Muscle of back (tissue), 11 donors: ENCODE measurements around the gene ANKRD63. TPM values are rescaled to one million over a fixed set of nuclear protein-coding genes. Genes with fewer than 3 reads are reported as not detected.

Source experiments
- DNase-seq, 3 donors: peaks; one replicate each; pipeline versions ENCODE4 v3.0.0 to v3.0.0-alpha.2; 2013
- polyA plus RNA-seq, 10 donors: library from polyadenylated mRNA; unstranded; fragments of 120-200 nt; gene quantifications; one replicate each; pipeline ENCODE4 v1.2.1, GENCODE V29; 2013; ENCODE audit not compliant: insufficient read length in 10 of 10

The ANKRD63 gene
- polyA plus RNA-seq, 10 donors: 0.21 to 0.46 (median 0.34) TPM; not detected in 7

DNA sequence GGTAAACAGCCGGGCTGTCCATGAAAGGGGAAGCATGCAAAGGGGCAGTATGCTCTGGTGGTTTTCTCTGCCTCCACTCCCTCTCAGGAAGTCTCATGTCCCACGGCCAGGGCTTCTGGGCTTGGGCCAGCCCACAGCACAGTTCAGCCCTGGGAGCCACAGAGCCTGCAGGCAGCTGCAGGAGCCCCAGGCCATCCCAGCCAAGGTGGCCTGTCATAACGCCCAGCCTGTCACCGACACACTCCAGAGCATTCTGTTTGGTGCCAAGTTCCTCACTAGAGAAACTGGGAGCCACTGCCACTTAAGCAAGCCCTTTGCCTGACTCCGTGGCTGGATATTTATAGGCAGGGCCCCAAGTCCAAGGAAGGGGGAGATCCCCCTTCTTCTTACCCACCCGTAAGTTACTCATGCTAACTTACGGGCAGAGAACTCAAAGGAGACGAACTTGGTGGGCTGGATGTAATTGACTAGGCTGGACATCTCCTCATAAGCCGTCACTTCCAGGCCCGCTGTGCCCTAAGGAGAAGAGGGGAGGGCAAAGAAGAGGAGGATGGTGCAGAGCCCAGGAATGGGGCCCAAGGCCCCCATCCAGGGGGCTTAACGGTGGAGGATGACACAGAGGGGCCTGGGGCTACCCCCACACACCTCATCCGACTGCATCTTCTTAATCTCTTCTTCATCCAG lies 13.2 kb upstream of the ANKRD63 start:
- DNase-seq: peak in 1 of 3 donors; percentile 39

DNA sequence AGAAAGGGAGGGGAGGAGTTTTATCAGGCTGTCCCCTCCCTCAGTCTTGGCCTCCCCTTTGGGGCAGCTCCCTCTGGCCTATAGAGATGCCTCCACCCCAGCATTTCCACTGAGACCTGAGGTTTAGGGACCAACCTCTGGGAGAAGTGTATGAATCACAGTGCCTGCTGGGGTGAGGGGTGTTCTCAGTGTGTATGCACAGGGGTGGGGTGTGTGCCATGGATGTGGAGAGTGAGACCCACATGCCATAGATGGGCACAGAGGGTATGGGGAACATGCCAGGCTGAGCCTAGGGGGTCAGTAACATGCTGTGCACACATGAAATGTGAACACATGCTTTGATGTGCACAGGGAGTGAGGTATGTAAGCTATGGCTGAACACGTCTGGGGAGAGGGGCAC lies 12.4 kb upstream of the ANKRD63 start:
- no peak for DNase-seq

DNA sequence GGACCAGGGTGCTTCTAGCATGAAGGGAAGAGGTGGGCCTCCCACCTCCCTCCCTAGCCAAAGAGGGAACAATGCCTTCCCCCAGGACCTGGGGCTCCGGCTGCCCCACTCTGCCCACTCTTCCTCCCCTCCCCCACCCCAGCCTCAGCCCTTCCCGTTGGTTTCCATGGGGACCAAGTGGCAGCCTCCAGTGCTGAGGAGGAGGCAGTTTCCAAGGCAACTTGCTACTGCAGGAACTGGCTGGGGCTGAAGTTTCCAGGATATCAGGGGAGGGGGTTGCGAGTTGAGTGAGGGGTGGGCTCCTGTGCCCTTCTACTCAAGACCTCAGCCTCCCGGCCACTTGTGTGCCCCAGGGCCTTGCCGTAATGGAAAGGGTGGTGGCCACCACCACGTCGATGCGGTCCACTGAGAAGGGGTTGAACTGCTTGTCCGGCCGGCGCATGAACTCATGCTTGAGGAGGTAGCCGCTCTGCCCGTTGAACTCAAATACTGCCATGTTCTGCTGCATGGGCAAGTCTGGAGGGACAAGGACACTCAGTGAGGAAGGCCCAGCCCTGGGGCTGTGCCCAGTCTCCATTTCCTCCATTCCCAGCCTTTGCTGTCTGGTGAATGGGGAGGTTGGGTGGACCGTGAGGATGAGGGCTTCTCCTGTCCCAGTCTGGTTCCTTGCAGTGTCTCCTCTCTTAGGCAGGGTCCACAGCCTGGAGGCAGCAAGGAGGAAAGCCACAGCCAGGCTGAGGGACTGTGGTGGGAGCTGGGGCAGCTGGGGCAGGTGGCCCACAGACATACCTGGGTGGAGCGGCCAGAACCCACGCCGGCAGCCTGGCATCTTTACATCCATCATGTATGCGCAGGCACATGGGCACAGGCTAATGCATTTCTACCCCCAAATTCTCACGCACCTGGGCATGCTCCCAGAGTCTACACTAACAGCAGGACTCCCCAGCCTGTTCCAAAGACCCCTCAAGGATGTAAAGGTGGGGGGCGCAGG lies 11.3 kb upstream of the ANKRD63 start:
- DNase-seq: no peak

DNA sequence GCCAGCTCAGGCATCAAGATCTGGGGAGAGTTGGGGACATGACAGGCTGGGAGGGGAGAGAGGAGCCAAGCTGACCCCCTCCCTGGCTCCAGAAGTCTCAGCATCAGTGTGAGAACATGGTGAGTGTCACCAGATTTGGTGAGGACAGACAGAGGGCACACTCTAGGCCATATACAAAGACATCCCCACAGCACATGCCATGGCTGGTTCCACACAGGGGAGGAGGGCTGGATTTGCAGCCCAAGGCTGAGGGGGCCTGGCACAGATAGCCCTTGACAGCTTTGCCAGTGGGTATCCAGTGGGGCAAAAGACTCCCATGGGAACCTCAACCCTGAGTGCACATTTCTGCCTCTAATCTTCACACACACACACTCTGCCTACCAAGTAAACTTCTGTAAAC lies 10.1 kb upstream of the ANKRD63 start:
- DNase-seq: no peak

DNA sequence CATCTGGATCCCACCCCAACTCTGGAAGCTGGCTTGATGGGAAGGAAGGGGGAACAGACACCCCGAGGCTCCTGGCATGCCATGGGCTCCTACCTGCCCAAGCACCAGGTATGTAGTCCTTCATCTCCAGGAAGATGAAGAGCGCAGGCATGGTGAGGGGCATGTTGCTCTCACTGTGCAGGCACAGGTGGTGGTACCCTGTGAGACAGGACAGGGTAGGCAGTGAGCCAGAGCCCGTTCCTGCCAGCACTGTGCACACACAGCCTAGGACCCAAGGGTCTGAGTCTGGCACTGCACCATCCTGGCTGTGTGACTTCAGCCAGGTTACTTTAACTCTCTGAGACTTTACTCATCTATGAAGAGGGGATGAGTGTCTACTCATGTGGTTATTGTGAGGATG lies 9.4 kb upstream of the ANKRD63 start:
- DNase-seq: no peak

DNA sequence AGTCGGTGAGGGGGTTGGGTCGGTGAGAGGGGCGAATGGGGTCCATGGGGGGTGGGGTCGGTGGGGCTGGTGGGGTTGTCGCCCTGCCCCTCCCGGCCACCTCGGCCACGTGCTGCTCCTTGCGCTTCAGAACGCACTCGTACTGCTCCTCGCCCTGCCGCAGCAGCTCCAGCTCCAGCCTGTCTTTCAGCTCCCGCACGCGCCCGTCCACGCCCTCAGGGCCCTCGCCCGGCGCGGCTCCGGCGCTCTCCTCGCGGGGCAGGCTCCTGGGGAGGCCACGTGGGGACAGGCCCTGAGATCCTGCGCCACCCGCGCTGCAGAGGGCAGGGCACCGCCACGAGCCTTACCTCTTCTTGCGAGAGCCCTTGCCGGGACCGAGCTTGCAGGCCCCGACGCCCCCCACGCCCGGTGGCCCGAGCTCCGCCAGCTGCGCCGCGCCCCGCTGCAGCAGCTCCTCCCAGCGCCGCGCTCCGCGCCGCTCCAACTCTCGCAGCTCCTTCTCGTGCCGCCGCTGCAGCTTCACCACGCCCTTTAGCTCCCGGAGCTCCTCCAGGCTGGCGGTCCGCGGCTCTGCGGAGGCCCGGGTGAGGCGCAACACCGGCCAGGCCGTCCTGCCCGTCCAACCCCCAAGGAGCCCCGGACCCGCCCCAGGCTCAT lies 8.2 kb upstream of the ANKRD63 start:
- peak; percentile 37 to 83 (median 57) for DNase-seq

DNA sequence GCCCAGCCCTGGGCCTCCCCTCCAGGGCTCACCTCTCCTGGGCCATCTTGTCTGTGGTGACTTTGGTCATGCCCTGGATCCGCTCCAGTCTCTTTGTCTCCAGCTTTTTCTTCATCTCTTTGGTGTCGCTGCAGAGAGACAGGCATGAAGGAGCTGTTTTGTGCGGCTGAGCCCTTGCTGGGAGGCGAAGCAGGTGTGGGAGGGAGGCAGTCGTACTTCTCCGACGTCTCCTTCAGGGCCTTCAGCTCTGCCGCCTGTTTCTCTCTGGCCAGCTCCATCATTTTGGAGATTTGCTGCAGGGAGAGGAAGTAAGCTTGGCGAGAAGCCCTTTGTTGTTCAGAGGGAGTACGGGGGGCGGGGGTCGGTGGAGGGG lies 7.7 kb upstream of the ANKRD63 start:
- peak in 1 of 3 donors; percentile 38 for DNase-seq

DNA sequence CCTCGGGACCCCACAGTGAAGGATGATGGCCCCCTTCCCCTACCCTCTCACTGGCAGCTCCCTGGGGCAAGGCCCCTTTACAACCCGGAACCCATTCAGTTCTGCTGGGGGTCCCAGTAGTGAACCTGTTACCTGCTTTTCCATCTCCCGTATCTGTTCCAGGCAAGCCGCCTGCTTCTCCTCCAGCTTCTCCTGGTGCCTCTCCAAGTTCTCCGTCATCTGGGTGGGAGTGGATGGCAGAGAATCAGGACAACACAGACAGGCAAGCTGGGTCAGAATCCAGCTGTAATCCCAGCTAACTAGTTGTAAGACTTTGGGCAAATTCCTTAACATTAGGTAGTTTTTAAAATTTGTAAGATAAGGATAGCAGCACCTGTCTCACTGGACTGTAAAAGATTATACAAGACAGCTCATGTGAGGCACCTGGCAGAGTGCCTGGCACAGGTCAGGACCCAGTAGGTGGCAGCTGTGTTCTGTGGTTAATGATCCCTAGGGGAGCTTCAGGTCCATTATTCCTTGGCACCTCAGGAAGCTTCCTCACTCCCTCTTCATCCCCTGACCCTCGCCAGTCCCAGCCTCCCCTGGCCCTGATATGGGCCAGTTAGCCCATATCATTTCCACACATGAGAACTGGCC lies 6.4 kb upstream of the ANKRD63 start:
- DNase-seq: no peak

DNA sequence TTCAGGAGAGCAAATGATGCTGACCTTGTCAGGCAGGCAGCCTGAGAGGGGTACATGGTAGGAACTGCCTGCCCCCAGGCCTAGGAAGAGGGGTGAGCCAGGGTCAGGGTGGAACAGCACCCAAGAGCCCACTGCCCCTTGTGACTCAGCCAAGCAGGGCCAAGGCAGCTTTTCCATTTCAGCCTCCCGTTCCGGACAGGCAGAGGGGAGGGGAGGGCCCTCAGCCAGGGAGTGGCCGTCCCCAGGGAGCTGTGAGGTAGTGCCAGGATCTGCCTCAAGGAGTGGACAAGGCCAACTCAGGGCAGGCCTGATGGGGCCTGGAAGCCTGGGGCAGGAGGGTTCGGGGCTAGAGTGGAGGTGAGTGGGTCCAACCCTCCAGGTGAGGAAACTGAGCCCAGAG lies 5.1 kb upstream of the ANKRD63 start:
- no peak for DNase-seq

DNA sequence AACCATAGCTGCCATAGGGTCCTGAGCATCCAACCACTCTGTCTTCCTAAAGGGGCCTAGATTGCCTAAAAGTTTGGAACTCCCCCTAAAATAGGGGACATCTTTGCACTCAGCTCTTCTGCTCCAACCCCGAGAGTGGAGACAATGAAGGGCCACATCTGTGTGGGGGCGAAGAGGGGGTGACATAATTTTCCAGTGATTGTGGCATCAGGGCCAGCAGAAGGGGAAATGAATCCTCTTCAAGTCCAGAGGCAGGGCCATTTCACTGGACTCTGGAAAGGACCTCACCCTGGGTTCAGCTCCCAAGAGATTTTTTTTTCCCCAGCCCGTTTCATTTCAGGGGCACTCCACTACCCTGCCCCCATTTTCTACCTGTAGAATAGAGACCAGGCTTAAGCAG lies 4.6 kb upstream of the ANKRD63 start:
- no peak for DNase-seq

DNA sequence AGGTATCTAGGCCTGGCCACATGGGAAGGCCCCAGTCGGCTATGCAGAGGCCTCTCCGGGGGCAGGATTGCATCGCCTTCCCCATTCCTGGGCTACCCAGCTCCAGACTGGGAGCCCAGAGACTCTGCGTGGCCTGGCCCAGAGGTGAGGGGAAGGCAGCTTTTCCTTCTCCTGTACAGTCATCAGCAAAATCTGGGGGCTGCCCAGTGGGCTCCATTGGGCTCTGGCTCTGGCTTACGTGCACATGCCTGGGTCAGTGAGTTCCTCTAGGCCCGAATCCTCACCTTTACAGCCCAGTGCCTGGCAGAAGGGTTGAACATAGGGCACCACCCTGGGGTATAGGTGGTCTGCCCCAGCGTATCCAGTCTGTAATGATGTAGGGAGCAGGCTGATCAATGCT lies 3.9 kb upstream of the ANKRD63 start:
- no peak for DNase-seq

DNA sequence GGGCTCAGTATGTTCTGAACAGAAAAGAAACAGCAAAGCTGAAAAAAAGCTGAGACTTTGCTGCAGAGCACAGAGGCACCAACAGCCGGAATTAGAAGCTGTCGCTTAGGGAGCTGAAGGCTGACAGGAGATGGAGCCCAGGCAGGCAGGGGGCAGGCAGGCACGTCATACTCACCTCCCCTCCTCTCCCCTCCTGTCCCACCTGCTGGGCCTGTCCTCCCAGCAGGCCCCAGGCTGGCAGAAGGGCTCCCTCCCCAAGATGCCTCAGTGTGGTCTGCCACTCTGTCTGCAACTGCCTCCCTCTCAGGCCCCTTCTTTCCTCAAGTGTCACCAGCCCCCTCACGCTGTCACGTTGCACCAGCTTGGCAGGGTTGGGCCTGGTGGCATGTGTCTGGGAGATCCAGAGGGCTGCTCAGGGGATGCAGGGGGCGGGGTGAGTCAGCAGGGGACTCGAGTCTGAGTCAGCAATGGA lies 3.2 kb upstream of the ANKRD63 start:
- no peak for DNase-seq

DNA sequence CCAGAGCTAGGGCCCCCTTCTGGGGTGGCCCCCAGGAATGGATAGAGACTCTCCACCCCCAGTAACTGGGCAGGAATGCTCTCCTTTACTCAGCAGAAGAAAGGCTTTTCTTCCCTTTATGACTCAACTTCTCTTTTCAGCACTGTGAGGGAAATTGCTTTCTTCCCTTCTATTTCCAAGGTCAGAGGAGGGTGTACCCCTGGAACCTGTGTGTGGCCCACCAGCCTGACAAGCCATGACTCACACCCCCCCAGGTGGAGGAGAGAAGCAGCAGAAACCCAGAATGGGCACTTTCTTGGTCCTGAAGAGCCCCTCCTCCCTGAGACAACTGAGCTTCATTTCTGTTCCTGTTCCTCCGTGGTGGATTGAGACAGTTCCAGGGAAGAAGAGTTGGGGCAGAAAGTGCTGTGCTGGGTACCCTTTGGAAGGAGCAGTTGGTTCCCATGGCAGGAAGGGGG lies 2.7 kb upstream of the ANKRD63 start:
- DNase-seq: no peak

DNA sequence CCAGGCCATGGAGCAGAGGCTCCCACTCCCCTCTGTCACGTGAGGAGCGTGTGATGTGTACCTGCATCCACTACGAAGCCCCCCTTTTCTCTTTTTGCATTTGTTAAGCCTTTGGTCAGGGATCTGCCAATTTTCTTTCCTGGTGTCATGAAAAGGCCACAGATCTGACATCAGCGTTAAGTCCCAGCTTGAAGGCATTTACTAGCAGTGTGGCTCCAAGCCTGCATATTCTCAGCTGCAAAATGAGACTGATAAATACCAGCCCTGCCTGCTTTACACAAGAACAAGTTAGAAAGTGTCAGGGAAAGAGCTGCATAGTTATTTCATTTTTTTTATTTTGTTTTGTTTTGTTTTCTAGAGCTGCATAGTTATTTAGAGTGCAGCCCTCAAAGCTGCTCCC lies 2.3 kb upstream of the ANKRD63 start:
- DNase-seq: peak in 2 of 3 donors; percentile 24 to 55

DNA sequence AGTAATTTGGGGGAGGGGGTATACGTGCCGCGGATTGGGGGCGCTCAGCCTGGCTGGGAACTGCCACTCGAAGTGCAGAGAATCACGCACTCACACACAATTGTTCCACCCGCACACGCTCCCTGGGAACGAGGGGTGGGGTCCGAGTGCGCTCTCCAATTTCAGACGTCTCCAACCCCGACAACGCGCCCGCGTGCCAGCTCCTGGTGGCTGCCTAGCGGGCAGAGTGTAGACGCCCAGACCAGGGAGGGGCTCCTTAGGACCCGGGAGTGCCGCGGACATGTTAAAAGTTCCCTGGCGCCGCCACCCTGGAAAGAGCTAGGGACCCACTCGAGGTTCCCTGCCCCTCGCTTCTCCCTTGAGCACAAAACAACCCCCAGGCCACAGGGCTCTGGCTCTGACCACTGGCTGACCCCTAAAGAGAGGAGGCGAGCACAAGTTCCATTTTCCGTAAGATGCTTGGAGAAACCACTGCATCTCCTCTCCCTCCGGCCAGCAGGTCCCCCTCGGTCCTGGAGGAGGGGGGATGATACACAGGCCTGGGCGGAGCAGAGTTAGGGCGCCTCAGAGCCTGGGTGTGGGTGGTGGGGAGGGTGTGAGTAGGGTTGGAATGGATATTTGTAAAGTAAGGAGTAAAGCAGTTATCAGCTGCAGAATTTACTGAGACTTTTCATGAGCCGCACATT lies 894 bp upstream of the ANKRD63 start:
- peak in 1 of 3 donors; percentile 49 for DNase-seq

DNA sequence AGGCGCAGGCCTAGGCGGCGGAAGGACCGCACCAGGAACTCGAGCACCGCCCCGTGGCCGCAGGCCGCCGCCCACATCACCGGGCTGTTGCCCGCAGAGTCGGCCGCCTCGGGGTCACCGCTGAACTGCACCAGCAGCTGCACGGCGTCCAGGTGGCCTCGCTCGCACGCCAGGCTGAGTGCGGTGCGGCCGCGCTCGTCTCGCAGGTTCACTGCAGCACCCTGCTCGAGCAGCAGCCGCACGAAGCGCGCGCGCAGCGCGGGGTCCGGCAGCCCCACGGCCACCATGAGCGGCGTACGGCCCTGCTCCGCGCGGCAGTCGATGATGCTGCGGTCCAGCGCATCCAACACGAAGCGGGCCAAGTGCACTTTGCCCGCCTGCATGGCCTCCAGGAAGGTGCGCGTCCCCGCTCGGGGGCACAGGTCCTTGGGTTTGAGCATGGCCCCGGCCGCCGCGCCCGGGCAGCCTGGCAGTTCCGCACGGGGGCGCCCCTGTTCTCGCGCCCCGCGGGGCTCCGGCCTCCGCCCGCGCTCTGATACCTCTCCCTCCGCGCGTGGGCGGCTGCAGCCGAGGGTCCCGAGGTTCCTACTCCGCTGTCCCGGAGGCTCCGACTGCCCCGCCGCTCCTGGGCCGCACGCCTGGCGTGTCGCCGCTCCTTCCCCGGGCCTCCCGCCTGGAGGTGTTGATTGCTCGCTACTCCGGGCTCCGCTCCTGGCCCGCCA lies 556 bp downstream of the ANKRD63 start:
- DNase-seq: peak in 1 of 3 donors; percentile 71

DNA sequence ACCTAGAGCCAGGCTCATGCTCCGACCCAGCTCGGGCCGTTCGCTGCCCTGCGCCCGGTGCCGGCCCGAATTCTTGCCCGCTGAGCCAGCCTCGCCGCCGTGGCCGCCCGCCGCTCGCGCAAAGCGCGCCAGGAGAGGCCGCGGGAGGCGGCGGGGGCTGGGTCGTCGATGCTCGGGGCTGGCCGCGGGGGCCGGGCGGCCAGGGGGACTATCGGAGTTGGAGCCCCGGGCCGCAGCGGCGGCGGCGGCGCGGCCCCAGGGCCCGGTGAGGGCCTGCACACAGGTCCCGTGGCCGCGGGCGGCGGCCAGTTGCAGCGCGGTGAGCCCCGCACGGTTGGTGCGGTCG lies 1.1 kb downstream of the ANKRD63 start:
- DNase-seq: no peak

DNA sequence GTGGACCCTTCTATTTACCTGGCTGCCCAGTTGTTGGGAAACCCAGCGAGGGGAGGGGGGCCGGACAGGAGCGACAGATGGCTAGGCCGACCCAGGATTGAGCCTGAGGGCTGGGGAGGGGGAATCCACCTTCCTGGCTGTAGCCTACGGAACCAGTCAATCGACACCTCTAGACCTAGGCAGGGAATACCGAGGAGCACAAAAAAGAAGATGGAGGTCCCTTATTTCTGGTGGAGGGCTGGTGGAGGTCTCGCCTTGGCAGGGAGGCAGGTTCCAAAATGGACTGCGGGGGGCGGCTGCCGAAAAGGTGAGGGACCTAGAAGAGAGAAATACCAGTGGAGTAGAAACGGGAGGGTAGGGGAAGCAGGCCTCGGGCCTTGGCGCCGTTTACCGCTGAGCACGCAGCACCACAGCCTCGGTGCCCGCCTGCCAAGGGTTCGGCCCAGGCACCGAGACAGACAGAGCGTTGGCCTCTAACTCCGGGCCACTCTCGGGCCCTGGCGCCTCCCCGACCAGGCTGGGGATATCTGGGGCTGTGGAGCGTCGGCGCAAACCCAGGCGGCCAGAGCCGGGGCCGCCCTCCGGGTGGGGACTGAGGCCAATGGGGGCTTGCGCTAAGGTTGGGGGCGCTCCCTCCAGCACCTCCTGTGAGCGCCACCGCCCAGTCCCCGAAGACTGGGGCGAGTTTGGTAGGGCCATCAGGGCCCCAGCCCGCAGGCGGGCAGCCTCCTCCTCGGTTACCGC lies 1.6 kb downstream of the ANKRD63 start:
- no peak for DNase-seq

DNA sequence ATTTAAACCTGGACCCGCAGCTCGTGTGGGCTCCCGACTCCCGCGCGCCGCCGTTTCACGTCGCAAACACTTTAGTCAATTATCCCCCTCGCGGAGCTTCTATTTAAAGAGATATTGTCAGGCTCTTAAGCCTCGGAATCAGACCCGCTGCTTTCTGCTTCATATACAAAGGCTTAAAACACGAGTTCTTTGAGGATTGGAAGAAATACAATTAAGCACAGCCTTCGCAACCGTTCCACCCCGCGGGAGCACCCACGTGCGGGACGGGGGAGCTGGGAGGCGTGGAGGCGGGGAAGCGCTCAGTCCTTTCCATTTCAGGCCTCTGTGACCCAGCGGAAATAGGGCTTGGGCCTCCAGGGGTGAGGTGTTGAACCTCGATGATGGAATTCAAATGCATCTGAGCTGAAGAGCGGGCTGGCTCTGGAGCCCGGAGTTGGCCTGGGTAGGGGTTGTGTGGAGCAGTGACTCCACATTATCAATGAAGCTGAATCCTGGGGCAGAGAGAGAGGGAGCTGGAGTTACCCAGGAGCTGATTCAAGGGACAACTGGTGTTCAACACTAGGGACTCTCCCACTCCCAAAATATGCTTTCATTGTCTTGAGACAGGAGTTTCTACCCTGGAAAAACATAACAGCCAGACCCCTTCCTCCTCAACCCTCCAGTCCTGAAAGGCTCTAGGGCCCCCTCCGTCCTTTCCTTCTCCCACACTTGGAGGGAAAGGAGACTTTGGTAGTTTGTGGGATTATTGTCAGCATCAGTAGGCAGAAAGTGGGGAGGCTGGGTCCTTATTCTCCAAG lies 2.4 kb downstream of the ANKRD63 start:
- no peak for DNase-seq
